Renal cortex interstitium (tissue), 11 donors: ENCODE data around the gene DUS2. TPM values are rescaled to one million over a fixed set of nuclear protein-coding genes. Genes with fewer than 3 reads are reported as not detected.

Experiments used
- DNase-seq, 11 donors: peaks; one replicate each; pipeline ENCODE4 v3.0.0-alpha.2; 2013; ENCODE audit warnings: low read depth in 9 of 11, low spot score in 4 of 11; ENCODE audit errors: extremely low read depth in 1 of 11
- polyA plus RNA-seq, 3 donors: library from polyadenylated mRNA; unstranded; fragments of 120-200 nt; gene quantifications; one replicate each; pipeline ENCODE4 v1.2.1, GENCODE V29; 2013; ENCODE audit not compliant: insufficient read length in 3 of 3

The DUS2 gene
- polyA plus RNA-seq, 3 donors, result 13.7 to 17.9 (median 17.5) TPM

- DNase-seq, result no peak
Measured at GRCh38 chr16:68070806-68071517, 47.9 kb downstream of the DUS2 start.

- no peak for DNase-seq
Measured at GRCh38 chr16:68071518-68071901, 48.4 kb downstream of the DUS2 start.

GRCh38 chr16:68072038-68072695 is 49.1 kb downstream of the DUS2 start:
- DNase-seq, result no peak

- DNase-seq, result no peak
Measured at GRCh38 chr16:68073902-68074760, 51.0 kb downstream of the DUS2 start.

- no peak for DNase-seq
Measured at GRCh38 chr16:68074850-68075555, 51.9 kb downstream of the DUS2 start.

GRCh38 chr16:68075980-68076379 is 52.9 kb downstream of the DUS2 start:
- no peak for DNase-seq

GRCh38 chr16:68076560-68076959 is 53.5 kb downstream of the DUS2 start:
- DNase-seq, result no peak

- DNase-seq, result no peak
Measured at GRCh38 chr16:68077866-68078700, 55.0 kb downstream of the DUS2 start.

GRCh38 chr16:68078701-68079375 is 55.8 kb downstream of the DUS2 start:
- DNase-seq, result no peak

- DNase-seq, result no peak
Measured at GRCh38 chr16:68079376-68079625, 56.2 kb downstream of the DUS2 start.

- peak in 10 of 11 donors; percentile 36 to 82 (median 69) for DNase-seq
Measured at GRCh38 chr16:68079626-68080344, 56.7 kb downstream of the DUS2 start.

GRCh38 chr16:68081861-68082628 is 59.0 kb downstream of the DUS2 start:
- peak in 1 of 11 donors; percentile 40 for DNase-seq

- DNase-seq, result no peak
Measured at GRCh38 chr16:68082629-68083238, 59.6 kb downstream of the DUS2 start.

GRCh38 chr16:68083239-68083781 is 60.2 kb downstream of the DUS2 start:
- DNase-seq, result no peak

GRCh38 chr16:68083861-68084503 is 60.9 kb downstream of the DUS2 start:
- peak in 3 of 11 donors; percentile 26 to 36 (median 36) for DNase-seq
